Activated CD8-positive, alpha-beta memory T cell treated with anti-CD3 and anti-CD28 coated beads, Interleukin-2, amount 50 U/mL, for 48 hours (primary cell): ENCODE results near the gene KRTAP13-2.

Source experiments
- DNase-seq: peaks from one replicate; pipeline ENCODE4 v3.0.0-alpha.2; 2020

The KRTAP13-2 gene, protein sequence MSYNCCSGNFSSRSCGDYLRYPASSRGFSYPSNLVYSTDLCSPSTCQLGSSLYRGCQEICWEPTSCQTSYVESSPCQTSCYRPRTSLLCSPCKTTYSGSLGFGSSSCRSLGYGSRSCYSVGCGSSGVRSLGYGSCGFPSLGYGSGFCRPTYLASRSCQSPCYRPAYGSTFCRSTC

GRCh38 chr21:30372139-30372770, at the start of gene KRTAP13-2:
Gene KRTAP13-2 (minus strand): TSS chr21:30372271. CDS start chr21:30372213, 58 bp downstream.
- DNase-seq: no peak

DNA sequence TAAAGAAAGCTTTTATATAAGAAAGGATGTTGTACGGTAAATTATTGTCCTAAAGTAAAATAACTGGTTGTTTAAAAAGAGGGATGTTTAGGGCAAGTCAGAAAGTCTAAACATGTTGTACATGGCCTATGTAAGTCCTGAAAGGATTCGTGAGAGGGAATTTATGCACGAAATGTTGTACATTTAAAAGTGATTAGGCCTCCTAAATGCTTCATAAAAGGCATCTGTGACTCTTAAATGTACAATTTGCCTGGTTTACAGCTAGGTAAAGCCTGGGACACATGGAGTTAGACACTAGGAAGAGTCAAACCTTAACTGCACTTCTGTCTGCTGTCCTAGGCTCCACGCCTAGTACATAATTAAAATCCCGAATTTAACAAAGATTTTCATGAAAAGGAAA, 43.9 kb upstream of the KRTAP13-2 start:
- no peak for DNase-seq

- DNase-seq: no peak
Measured at GRCh38 chr21:30408782-30409494, 36.9 kb upstream of the KRTAP13-2 start.

- DNase-seq: no peak
Measured at GRCh38 chr21:30395731-30396130, 23.7 kb upstream of the KRTAP13-2 start, which contains the start of gene KRTAP13-1. Gene KRTAP13-1 (plus strand): TSS chr21:30396031. CDS start chr21:30396087, 56 bp downstream.

- DNase-seq: no peak
Measured at GRCh38 chr21:30391492-30392025, 19.5 kb upstream of the KRTAP13-2 start.

DNA sequence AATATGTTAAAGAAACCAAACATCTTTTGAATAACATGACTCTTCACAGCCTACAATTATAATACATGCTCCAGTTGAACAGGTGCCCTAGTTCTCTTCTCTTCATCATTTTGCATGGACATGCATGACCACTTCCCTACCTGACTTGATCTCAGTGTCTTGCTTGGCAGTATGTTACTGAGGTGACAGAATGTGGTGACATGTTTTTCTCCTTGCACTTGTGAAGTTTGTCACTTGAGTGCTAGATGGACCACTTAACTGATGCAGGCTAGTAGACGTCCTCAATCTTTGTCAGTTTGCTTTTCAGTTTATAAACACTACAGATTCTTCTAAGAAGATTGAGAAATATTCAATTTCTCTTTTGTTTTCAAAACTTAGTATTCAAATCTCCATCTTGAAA, 10.1 kb upstream of the KRTAP13-2 start:
- no peak for DNase-seq

DNA sequence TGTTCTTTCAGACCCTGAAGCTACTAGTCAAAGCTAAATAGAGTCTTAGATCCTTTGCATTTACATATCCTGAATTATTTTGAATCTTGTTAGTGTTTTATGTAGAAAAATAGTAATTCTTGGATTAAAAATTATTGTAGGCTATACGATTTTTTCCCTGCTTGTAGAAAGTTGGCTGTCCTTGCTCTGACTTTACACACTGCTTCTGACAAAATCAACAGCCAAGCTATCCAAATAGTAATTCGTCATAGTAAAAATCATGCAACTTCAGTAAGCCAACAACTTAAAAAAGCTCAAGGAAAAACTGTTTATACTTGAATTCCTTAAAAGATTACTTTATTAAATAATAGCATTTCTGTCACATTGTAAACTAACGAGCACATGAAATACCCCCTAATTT, 16.2 kb downstream of the KRTAP13-2 start:
- DNase-seq: no peak

DNA sequence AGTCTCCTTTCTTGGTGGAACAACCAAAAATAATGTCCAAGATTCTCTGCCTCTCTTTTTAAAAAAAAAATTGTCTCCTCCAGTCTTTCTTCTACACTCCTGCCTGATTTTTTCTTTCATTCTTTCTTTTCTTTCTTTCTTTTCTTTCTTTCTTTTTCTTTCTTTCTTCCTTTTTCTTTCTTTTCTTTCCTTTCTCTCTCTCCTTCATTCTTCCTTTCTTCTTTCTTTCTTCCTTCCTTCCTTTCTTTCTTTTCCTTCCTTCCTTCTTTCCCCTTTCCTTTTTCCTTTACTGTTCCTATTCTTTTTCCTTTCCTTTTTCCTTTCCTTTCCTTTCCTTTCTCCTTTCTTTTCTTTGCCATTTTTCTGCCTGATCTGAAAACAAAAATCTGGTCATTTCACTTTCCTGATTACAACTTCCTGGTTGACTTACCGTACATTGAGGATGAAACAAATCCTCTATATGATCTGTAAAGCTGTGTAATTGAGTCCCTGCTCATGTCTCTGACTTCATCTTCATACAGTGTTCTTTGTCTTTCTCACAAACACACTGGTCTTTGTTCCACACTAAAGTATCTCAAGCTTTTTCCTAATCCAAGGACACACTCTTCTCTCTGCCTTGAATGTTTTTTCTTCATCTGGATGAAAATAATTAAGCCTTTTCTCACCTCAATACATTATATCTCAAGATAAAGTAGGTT, 17.6 kb downstream of the KRTAP13-2 start:
- DNase-seq: no peak

GRCh38 chr21:30351534-30351933, 20.5 kb downstream of the KRTAP13-2 start:
- DNase-seq: no peak

DNA sequence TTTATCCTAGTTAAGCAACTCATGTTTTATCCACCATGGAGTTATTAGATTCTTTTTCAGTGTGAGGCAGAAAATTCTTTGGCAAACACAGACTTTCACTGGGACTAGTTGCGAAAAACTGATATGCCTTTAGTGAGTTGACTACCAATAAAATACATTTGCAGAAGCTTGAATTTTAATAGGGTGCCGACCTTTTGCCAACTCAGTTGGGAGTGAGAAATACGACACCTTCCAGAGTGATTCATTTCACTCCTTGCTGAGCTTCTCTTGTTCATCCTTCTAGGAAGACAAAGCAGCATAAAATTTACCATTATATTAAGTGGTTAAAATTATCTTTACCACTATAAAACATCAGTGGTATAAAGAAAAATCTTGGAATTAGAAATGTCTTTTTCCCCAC, 22.5 kb downstream of the KRTAP13-2 start:
- DNase-seq: no peak

DNA sequence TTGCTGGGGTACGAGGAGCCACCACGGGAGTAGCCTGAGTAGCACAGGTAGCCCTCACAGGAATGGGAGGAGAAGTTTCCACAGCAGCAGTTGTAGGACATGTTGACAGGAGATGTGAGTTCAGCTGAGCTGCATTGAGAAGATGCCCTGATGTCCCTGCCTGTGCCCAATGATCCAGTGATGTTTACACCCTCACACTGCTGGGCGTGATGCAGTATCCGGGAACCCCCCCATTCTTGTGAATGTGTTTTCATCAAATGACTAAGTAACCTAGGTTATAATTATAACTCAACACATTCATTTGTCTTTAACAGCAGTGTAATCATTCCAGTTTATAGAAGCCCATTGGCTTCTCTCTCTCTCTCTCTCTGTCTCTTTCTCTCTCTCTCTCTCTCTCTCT, 23.6 kb downstream of the KRTAP13-2 start, which contains the start of gene KRTAP23-1:
TSS of gene KRTAP23-1 (minus strand) at position 101 of the 400 bp plus-strand sequence. CDS start at position 101, 0 bp downstream.
- DNase-seq: no peak

DNA sequence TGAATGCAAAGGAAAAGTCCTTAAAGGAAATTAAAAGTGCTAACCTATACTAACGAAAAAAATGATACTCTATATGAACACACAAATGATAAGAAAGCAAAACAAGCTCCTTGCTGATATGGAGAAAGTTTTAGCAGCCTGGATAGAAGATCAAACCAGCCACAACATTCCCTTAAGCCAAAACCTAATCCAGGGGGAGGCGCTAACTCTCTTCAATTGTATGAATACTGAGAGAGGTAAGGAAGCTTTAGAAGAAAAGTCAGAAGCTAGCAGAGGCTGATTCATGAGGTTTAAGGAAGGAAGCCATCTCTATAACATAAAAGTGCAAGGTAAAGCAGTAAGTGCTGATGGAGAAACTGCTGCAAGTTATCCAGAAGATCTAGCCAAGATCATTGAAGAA, 27.1 kb downstream of the KRTAP13-2 start:
- DNase-seq: no peak

DNA sequence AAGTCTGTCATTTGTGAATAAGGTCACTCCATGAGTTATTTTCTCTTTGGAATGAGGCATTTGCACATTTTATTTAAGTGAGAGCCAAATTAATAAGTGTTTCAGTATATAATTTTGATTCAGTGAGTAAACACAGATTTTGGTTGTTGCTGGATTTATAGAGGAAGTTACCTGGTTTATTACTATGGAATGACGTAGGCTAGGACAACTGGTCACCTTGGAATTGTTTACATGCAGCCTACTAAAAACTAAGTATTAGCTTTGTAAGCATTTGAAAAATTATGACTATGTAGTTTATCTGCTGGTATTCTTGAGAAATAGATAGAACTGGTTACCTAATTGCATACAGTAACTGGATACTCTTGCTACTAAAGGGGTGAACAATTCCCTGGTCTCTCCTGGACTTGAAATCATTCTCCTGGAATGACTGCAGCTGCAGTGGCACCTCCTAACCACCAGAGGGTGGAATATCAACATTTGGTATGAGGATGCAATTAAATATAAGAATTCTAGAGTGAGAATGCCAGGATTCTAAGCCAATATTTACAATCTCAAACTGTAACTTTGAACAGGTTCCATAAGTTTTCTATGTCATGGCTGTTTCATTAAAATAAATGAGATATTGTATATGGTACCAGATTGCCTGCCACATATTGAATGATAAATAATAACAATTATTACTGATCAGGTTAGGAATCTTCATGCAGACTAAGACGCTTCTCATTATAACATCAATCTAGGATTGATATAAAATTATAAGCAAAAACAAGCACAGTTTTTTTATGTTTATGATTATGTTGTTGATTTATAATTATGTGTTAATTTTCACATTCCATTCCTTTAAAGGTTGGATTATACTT, 31.1 kb downstream of the KRTAP13-2 start:
- no peak for DNase-seq

- DNase-seq: no peak
Measured at GRCh38 chr21:30338717-30339116, 33.4 kb downstream of the KRTAP13-2 start.

DNA sequence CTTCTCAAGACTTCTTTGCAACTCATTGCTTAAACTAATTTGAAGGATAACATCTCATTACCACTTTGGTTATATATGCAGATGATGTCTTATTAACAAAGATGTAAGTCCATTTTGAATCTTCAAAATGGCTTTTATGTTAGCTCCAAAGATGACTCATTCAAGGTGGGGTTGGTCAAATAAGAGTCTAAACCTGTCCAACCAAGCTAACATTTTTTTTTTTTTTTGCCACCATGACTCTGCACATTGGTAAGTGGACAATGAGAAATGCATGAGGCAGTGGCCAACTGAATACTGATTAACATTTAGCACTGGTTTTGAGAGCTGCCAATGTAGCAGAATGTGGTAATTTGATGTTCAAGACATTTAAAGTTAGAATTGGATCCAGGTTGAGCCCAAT, 34.3 kb downstream of the KRTAP13-2 start:
- no peak for DNase-seq

DNA sequence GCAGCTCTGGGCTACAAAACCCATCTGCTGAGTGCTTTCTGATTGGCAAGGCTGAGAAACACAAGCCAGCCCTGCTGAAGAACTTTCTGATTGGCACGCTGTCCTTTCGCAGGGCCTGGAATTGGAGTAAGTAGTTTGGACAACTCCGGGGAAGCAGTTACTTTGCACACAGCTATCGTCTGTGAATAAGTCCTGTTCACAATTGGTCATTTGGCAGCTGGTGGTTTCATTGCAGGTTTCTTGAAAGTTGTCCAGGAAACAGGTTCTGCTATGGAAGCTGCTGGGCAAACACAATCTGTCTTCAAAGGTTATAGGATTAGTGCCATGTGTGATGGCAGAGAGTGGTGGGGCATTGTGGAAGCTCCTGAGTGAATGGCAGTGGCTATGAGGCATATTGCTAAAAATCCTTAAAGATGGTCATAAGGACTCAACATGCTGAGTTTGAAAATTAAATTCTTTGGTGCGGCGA, 34.8 kb downstream of the KRTAP13-2 start, which contains the start of gene KRTAP27-1:
TSS of gene KRTAP27-1 (minus strand) at position 419 of the 469 bp plus-strand sequence. CDS start at position 393, 26 bp downstream.
- no peak for DNase-seq

GRCh38 chr21:30336596-30336995, 35.5 kb downstream of the KRTAP13-2 start:
- no peak for DNase-seq

- no peak for DNase-seq
Measured at GRCh38 chr21:30333736-30334135, 38.3 kb downstream of the KRTAP13-2 start.

DNA sequence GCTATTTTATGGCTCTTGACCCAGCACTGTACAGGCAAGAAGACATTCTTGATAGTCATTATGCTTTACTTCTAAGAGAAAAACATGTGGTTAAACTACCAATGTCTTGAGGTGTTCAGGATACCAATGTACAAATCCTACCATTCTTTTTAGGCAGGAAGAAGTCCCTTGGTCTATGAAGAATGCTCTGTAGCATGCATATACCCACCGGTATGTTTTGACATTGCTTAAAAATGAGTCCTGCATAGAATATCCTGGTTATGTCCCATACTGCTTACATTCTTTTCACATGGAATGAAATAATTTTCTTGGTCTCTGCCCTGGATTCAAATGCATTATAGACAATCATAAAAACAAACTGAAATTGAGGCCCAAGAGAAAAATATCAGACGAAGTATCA, 39.4 kb downstream of the KRTAP13-2 start:
- no peak for DNase-seq

GRCh38 chr21:30329203-30329875, 42.7 kb downstream of the KRTAP13-2 start:
- DNase-seq: no peak

- no peak for DNase-seq
Measured at GRCh38 chr21:30326390-30326789, 45.7 kb downstream of the KRTAP13-2 start.
